Measurements from ENCODE around the gene UBE2G2.
A peak's percentile ranks its signal among the peaks of the same experiment; 100 is the strongest.

The UBE2G2 gene, protein sequence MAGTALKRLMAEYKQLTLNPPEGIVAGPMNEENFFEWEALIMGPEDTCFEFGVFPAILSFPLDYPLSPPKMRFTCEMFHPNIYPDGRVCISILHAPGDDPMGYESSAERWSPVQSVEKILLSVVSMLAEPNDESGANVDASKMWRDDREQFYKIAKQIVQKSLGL

GRCh38 chr21:44801468-44802395, at the start of gene UBE2G2:
TSS of gene UBE2G2 (minus strand) at chr21:44801820. CDS start at chr21:44801748, 72 bp downstream.
- peak; percentile 86 for DNase-seq (ENCODE audit: low read depth)

- no peak for DNase-seq (ENCODE audit: low read depth)
These were observed 49.5 kb upstream of the UBE2G2 start for GRCh38 chr21:44850905-44851657.

- DNase-seq (ENCODE audit: low read depth): no peak
These were observed 48.7 kb upstream of the UBE2G2 start for GRCh38 chr21:44850208-44850800.

- DNase-seq (ENCODE audit: low read depth): no peak
These were observed 48.1 kb upstream of the UBE2G2 start for GRCh38 chr21:44849616-44850130.

- DNase-seq (ENCODE audit: low read depth): no peak
These were observed 47.4 kb upstream of the UBE2G2 start for GRCh38 chr21:44848821-44849521.

GRCh38 chr21:44847261-44848056, 45.8 kb upstream of the UBE2G2 start:
- DNase-seq (ENCODE audit: low read depth): no peak

- DNase-seq (ENCODE audit: low read depth): no peak
These were observed 45.1 kb upstream of the UBE2G2 start for GRCh38 chr21:44846485-44847260.

DNA sequence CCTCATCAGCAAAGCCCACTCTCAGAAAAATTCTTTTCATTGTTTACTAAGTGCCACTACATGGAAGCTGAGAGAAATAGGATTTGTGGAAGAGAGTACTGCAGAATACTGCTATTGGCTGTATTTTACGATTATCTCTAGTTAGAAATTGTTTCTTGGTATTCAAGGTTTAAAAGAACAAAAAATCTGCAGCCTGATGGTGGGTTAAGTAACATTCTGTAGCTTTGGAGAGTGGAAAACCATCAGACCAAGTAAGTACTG, 44.5 kb upstream of the UBE2G2 start:
- no peak for DNase-seq (ENCODE audit: low read depth)

- DNase-seq (ENCODE audit: low read depth): no peak
These were observed 44.0 kb upstream of the UBE2G2 start for GRCh38 chr21:44845418-44846223.

GRCh38 chr21:44844256-44844655, 42.6 kb upstream of the UBE2G2 start:
- DNase-seq (ENCODE audit: low read depth): no peak

- no peak for DNase-seq (ENCODE audit: low read depth)
These were observed 41.3 kb upstream of the UBE2G2 start for GRCh38 chr21:44842721-44843445.

DNA sequence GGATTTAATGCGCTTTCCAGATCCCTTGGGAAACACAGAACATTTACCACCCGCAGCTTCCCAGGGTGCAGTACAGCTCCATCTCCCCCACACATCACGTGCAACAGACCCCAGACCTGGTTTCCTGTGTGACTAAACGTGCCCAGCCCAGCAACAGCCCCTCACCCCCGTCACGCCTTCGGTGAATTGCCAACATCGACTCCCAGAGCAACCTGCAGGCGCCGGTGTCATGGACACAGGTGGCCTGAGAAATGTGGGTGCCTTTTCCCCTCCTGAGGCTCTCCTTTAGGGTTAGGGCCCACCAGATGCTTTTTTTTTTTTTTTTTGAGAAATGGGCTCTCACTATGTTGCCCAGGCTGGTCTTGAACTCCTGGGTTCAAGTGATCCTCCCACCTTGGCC, 40.5 kb upstream of the UBE2G2 start:
- no peak for DNase-seq (ENCODE audit: low read depth)

DNA sequence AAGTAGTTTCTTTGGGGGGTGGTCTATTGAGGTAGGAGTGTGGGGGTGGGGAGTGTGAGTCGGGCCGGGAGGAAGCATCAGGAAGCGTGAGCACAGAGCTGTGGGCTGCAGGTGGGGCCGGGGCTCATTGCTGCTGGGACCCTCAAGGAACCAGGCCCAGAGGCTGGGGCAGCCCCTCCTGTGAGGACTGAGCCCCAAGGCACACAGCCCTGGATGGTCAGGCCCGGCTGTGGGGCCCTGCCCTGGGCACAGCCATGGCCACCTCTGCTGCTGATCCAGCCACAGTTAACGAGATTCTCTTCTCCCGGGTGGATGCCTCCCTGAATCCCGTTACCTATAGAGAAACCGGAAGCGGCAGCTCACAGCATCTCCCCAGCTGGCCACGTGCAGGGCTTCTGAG, 39.2 kb upstream of the UBE2G2 start:
- DNase-seq (ENCODE audit: low read depth): no peak

DNA sequence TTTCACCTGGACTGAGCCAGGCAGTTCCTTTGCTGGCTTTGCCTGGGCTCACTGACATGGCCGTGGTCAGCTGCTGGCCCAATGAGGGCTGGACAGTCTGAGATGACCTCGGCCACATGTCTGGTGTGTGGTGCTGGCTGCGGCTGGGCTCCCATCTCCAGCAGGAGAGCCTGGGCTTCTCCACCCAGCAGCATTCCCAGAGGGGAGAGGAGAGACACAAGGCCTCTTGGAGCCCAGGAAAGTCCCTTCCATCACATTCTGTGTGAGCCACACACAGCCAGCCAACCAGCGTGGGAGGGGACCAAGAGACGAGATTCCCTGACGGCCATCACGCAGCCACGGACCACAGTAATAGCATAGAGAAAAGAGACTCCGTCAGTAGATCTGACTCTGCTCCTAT, 37.3 kb upstream of the UBE2G2 start:
- DNase-seq (ENCODE audit: low read depth): no peak

DNA sequence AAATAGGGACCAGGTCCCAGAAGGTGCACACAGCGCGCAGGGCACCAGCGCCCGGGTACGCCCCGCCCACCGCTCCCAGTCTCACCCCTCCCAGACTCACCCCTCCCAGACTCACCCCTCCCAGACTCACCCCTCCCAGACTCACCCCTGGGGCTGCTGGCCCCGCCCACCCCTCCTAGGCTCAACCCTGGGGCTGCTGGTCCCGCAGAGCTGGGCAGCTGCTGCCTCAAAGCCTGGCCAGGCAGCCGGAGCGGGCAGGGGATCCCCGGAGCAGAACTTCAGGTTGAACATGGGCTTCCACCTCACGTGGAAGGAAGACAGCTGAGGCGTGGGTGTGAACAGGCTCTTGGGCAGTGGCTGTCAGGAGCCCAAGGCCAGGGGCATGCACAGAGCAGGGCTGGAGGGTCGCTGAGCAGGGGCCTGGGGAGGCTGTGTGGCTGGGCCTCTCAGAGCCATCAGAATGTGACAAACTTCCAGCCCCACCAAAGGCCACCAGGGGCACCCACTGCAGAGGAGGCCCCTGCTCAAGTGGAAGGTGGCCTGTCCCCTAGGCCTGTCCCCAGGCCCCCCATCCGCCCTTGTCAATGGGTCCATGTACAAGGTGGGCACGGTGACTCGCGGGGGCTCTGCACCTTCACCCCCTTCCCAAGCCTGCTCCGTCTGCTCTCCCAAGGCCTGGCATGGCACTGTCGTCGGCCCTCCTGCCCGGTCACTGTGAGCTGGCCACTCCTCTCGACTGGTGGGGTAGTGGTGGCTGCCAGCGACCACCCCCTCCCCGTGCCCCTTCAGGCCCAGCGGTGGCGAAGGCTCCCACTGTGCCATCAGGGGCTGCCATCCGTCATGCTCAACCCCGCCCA, 36.6 kb upstream of the UBE2G2 start:
- DNase-seq (ENCODE audit: low read depth): no peak

GRCh38 chr21:44837537-44837936, 35.9 kb upstream of the UBE2G2 start:
- DNase-seq (ENCODE audit: low read depth): no peak

GRCh38 chr21:44836666-44837471, 35.2 kb upstream of the UBE2G2 start:
- no peak for DNase-seq (ENCODE audit: low read depth)
